HFFc6 (cell line): Measurements from ENCODE around the gene NPIPB13. TPM values are rescaled to one million over a fixed set of nuclear protein-coding genes. Genes with fewer than 3 reads are reported as not detected.

Experiments
- total RNA-seq, 6 experiments: library from RNA; stranded (reverse); fragmentation: NEBNext Ultra II Directional; extraction: Animal tissue kit (Norgen Biotek cat#: 25700); gene quantifications; 2 replicates in 1 of 6; 3 replicates in 5 of 6; pipeline ENCODE4 v1.2.3, GENCODE V29; 2021

The NPIPB13 gene
- total RNA-seq, 6 experiments from 2014 or later, result 0.91 to 7.5 (median 4.0) TPM

Other genes with a start within 250 kb of the NPIPB13 start
- gene DOC2A, start 237.5 kb downstream of the NPIPB13 start, total RNA-seq, result under 1 TPM in 2 of 6 experiments, not detected in 4; 0.19 to 0.30 TPM
- not detected for gene C16orf92, start 225.3 kb downstream of the NPIPB13 start, total RNA-seq
- under 1 TPM in 4 of 6 experiments, not detected in 2; 0.28 to 0.39 (median 0.33) TPM for gene TLCD3B, start 217.2 kb downstream of the NPIPB13 start, total RNA-seq
- gene ALDOA, start 182.7 kb downstream of the NPIPB13 start, total RNA-seq, result 1,000 to 10,000 TPM; 1,621 to 1,937 (median 1,752) TPM
- 100 to 1,000 TPM; 111 to 135 (median 123) TPM for gene PPP4C, start 172.5 kb downstream of the NPIPB13 start, total RNA-seq
- under 1 TPM; 0.16 to 0.33 (median 0.26) TPM for gene TBX6, start 156.6 kb downstream of the NPIPB13 start, total RNA-seq
- gene YPEL3, start 152.3 kb downstream of the NPIPB13 start, total RNA-seq, result 10 to 100 TPM; 17.2 to 28.4 (median 19.1) TPM
- gene GDPD3, start 134.9 kb downstream of the NPIPB13 start, total RNA-seq, result 1 to 10 TPM; 1.5 to 3.0 (median 2.3) TPM
- gene MAPK3, start 125.3 kb downstream of the NPIPB13 start, total RNA-seq, result 10 to 100 TPM; 58.5 to 89.3 (median 80.4) TPM
- 1 to 10 TPM; 2.9 to 4.2 (median 3.7) TPM for gene CORO1A, start 64.9 kb downstream of the NPIPB13 start, total RNA-seq
- gene BOLA2B, start 54.8 kb downstream of the NPIPB13 start, total RNA-seq, result 100 to 1,000 TPM; 113 to 142 (median 131) TPM
- gene SLX1A, start 54.6 kb downstream of the NPIPB13 start, total RNA-seq, result 10 to 100 TPM; 13.2 to 23.3 (median 20.7) TPM
- 1 to 10 TPM; 3.4 to 8.9 (median 4.1) TPM for gene SULT1A3, start 49.2 kb downstream of the NPIPB13 start, total RNA-seq
- 10 to 100 TPM; 76.2 to 91.0 (median 80.4) TPM for gene CD2BP2, start 106.8 kb upstream of the NPIPB13 start, total RNA-seq
- gene TBC1D10B, start 122.0 kb upstream of the NPIPB13 start, total RNA-seq, result 10 to 100 TPM; 44.6 to 51.6 (median 46.3) TPM
- gene MYL11, start 126.3 kb upstream of the NPIPB13 start, total RNA-seq, result 1 to 10 TPM in 1 of 6 experiments, under 1 TPM in 2, not detected in 3; 0.77 to 1.2 (median 0.82) TPM
- 1 to 10 TPM; 1.5 to 2.8 (median 1.8) TPM for gene SEPTIN1, start 134.1 kb upstream of the NPIPB13 start, total RNA-seq
- gene ZNF48, start 146.9 kb upstream of the NPIPB13 start, total RNA-seq, result 1 to 10 TPM; 5.3 to 7.9 (median 6.1) TPM
- 10 to 100 TPM; 15.8 to 19.1 (median 16.8) TPM for gene ZNF771, start 159.1 kb upstream of the NPIPB13 start, total RNA-seq
- 10 to 100 TPM; 24.9 to 37.9 (median 28.5) TPM for gene DCTPP1, start 181.6 kb upstream of the NPIPB13 start, total RNA-seq
- gene SEPHS2, start 197.4 kb upstream of the NPIPB13 start, total RNA-seq, result 10 to 100 TPM; 29.7 to 36.7 (median 31.1) TPM
- not detected for gene ITGAL, start 224.3 kb upstream of the NPIPB13 start, total RNA-seq